ENCODE measurements around the gene CCND3. TPM values are rescaled to one million over a fixed set of nuclear protein-coding genes. Genes with fewer than 3 reads are reported as not detected.
A peak's percentile ranks its signal among the peaks of the same experiment; 100 is the strongest.

The CCND3 gene
- total RNA-seq, 1 donor from 2014 or later, result 37.2 TPM

DNA sequence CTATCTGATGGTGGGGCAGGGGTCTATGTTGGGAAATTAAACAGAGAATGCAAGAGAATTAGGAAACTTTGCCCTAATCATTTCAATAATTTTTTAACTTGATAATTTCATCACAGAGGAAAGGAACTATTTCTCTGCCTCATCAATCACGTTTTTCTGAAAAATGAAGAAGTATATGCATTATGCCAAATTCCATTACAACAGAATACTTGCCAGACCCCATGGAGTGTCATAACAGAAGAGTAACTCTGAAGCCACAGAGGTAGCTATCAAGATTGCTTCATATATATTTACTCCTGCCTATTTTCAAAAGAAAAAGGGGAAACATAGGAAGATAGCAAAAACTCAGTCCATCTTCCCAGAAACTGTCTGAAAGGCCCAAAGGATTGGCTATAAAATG, 40.7 kb downstream of the CCND3 start:
- Mint-ChIP-seq H3K36me3 (peaks cover 14% of the 10 kb centered on the region), H3K9me3 (no peaks in the 10 kb centered on the region), H3K4me1 (peaks cover 5% of the 10 kb centered on the region), H3K27me3 (ENCODE audit: low read depth) (no peaks in the 10 kb centered on the region), H3K4me3 (no peak overlapping the region), H3K27ac (no peak overlapping the region)
- no peak for DNase-seq (ENCODE audit: low spot score in 2 of 2, unreplicated experiment in 2 of 2)
- TF ChIP-seq CTCF (IDR thresholded peaks at IDR 0.05; ENCODE audit: unreplicated experiment), result no peak

DNA sequence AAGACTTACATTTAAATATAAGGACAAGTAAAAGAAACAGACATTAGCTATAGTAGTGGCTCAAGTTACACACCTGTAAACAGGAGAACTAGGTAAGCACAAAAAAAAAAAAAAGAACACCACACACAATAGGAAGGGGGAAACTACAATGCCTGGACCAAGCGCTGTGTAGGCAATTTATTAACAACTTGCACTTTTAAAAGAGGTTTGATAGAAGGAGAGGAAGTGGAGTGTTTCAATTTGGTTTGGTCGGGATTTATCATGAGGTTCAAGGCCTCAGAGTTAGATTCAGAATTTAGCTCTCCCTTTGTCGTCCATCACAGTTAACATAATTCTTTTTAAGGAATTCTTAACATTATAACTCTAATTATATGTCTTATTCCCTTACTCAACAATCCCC, 45.3 kb downstream of the CCND3 start:
- no peaks in the 10 kb centered on the region for H3K9me3 Mint-ChIP-seq
- TF ChIP-seq CTCF (IDR thresholded peaks at IDR 0.05; ENCODE audit: unreplicated experiment), result no peak
- DNase-seq (ENCODE audit: low spot score in 2 of 2, unreplicated experiment in 2 of 2), result no peak
- peaks cover 6% of the 10 kb centered on the region for H3K4me1 Mint-ChIP-seq
- no peak overlapping the region for H3K4me3 Mint-ChIP-seq
- peak overlapping the region; percentile 93 for H3K27ac Mint-ChIP-seq
- H3K36me3 Mint-ChIP-seq, result peaks cover 4% of the 10 kb centered on the region
- no peaks in the 10 kb centered on the region for H3K27me3 Mint-ChIP-seq (ENCODE audit: low read depth)

- Mint-ChIP-seq H3K9me3 (no peaks in the 10 kb centered on the region), H3K4me1 (peaks cover 6% of the 10 kb centered on the region), H3K36me3 (peaks cover 2% of the 10 kb centered on the region), H3K27me3 (ENCODE audit: low read depth) (no peaks in the 10 kb centered on the region), H3K27ac (peak within 1 kb of the TSS; percentile 93), H3K4me3 (no peak within 1 kb of the TSS)
- peak; percentile 89 to 92 for DNase-seq (ENCODE audit: low spot score in 2 of 2, unreplicated experiment in 2 of 2)
- no peak for TF ChIP-seq CTCF (IDR thresholded peaks at IDR 0.05; ENCODE audit: unreplicated experiment)
These were observed 46.0 kb downstream of the CCND3 start, which contains the start of gene USP49 for GRCh38 chr6:41895300-41896233. USP49 (minus strand) TSS chr6:41895375; CDS start chr6:41806983, 88,392 bp downstream.

DNA sequence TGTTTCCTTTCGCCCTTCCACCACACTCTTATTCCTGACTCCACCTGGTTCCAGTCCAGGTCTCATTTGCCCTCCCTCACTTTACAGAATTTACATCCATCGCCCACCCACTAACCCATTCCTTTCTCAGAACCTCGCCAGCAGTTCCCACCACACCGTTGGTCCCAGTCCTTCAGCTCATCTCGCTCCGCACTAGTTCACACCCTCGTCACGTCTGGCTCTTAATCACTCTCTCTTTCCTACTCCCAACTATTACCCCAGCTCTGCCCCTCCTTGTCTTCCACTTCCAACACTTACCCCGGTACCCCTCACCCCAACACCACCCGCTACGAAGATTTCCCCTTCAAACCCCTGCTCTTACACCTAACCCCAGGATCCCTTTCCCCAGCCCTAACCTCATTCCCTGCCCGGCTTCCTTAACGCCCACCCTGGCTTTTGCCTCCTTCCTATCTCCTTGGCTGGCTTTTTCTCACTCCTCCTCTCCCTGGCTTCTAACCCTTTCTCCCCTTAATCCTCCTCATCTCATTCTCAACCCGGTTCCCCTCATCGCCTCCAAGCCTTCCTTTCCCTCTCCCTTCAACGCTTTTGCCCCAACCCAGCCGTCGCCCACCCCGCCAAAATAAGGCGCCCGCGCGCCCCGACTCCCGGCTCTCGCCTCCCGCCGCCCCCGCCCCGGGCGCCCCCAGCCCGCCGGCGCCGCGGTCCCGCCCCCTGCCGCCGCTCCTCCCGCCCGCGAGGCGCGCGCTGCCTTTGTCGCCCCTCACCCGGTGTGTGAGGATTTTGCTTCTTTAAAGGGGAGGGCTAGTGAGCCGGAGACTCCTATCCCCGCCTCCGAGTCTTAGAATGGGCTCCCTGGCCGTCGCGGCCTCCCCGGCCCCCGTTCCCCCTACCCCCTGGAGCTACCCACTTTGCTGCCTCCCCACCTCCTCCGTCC, 47.0 kb downstream of the CCND3 start:
- DNase-seq (ENCODE audit: low spot score in 2 of 2, unreplicated experiment in 2 of 2), result peak; percentile 59 to 73
- Mint-ChIP-seq H3K36me3 (no peaks in the 10 kb centered on the region), H3K9me3 (no peaks in the 10 kb centered on the region), H3K4me3 (no peak overlapping the region), H3K27me3 (ENCODE audit: low read depth) (no peaks in the 10 kb centered on the region), H3K27ac (peak overlapping the region; percentile 93), H3K4me1 (peaks cover 6% of the 10 kb centered on the region)
- no peak for TF ChIP-seq CTCF (IDR thresholded peaks at IDR 0.05; ENCODE audit: unreplicated experiment)

GRCh38 chr6:41892921-41893564, 48.6 kb downstream of the CCND3 start:
- Mint-ChIP-seq H3K27ac (no peak overlapping the region), H3K4me3 (no peak overlapping the region), H3K36me3 (no peaks in the 10 kb centered on the region), H3K9me3 (no peaks in the 10 kb centered on the region), H3K27me3 (ENCODE audit: low read depth) (no peaks in the 10 kb centered on the region), H3K4me1 (peaks cover 6% of the 10 kb centered on the region)
- no peak for TF ChIP-seq CTCF (IDR thresholded peaks at IDR 0.05; ENCODE audit: unreplicated experiment)
- no peak for DNase-seq (ENCODE audit: low spot score in 2 of 2, unreplicated experiment in 2 of 2)
